Sigmoid colon (tissue), 7 donors: ENCODE measurements around the gene KIAA2012. TPM values are rescaled to one million over a fixed set of nuclear protein-coding genes. Genes with fewer than 3 reads are reported as not detected.

ENCODE experiments used
- DNase-seq: peaks from one replicate; pipeline ENCODE4 v3.0.0-alpha.2; 2019
- H3K27ac ChIP-seq, 4 donors: fragments of 200-600 bp; sonication (generic); one replicate each; pipeline ENCODE4 v1.5.1; 2016 to 2019; ENCODE audit warnings: mild to moderate bottlenecking in 1 of 4
- H3K27me3 ChIP-seq, 3 donors: fragments of 200-600 bp; sonication (generic); one replicate each; pipeline ENCODE4 v1.5.1; 2019; ENCODE audit warnings: mild to moderate bottlenecking in 1 of 3
- H3K36me3 ChIP-seq, 4 donors: fragments of 200-600 bp; sonication (generic); one replicate each; pipeline ENCODE4 v1.5.1; 2016 to 2019
- H3K4me1 ChIP-seq, 4 donors: fragments of 200-600 bp; sonication (generic); one replicate each; pipeline ENCODE4 v1.5.1; 2017 to 2019
- H3K4me3 ChIP-seq, 4 donors: fragments of 200-600 bp; sonication (generic); one replicate each; pipeline ENCODE4 v1.5.1; 2017 to 2019; ENCODE audit warnings: mild to moderate bottlenecking in 2 of 4, moderate library complexity in 1 of 4
- H3K9me3 ChIP-seq, 4 donors: fragments of 200-600 bp in 3 of 4; sonication (generic) in 3 of 4; one replicate each; pipeline versions ENCODE4 v1.5.1 to v1.6.1; 2013 to 2019
- CTCF ChIP-seq, 4 experiments: fragments of 450-650 bp in 3 of 4; fragments of 200-600 bp in 1 of 4; IDR thresholded peaks; one replicate each; pipeline ENCODE4 v1.5.1; 2016 to 2019; ENCODE audit warnings: antibody characterized with exemption in 4 of 4, mild to moderate bottlenecking in 3 of 4, moderate library complexity in 2 of 4
- EP300 ChIP-seq, 4 donors: sonication (generic); formaldehyde crosslinking; IDR thresholded peaks; one replicate each; pipeline ENCODE4 v1.6.1; 2017; ENCODE audit warnings: antibody characterized with exemption in 4 of 4
- POLR2A ChIP-seq, 2 donors: fragments of 450-650 bp; IDR thresholded peaks; one replicate each; pipeline ENCODE4 v1.6.1; 2016; ENCODE audit warnings: antibody characterized with exemption in 2 of 2, mild to moderate bottlenecking in 2 of 2, moderate library complexity in 2 of 2
- POLR2AphosphoS5 ChIP-seq, 4 donors: sonication (generic); formaldehyde crosslinking; IDR thresholded peaks; one replicate each; pipeline ENCODE4 v1.6.1; 2017; ENCODE audit warnings: antibody characterized with exemption in 4 of 4
- WGBS, 2 donors: extraction: QIAGEN DNeasy Blood & Tissue Kit; methylation state at CpG; one replicate each; pipeline ENCODE4 v1.1.7; 2013; 5-methylcytosine and 5-hydroxymethylcytosine counted together
- intact Hi-C: fragments of 100-400 bp; cut with DNase I; formaldehyde crosslinking; loops from one replicate; pipeline ENCODE4 v1.15.1; 2023
- polyA plus RNA-seq, 3 donors: library from polyadenylated mRNA; stranded (reverse); fragments of 200-250 nt; gene quantifications; one replicate each; pipeline ENCODE4 v1.2.3, GENCODE V29; 2013
- total RNA-seq, 4 donors: library from RNA; depleted of rRNA; stranded (reverse); fragments of >200 nt; gene quantifications; one replicate each; pipeline ENCODE4 v1.1.0, GENCODE V29; 2016
- donor health status: healthy with polysubstance abuse.
- donor health status: Bipolar disorder and iron deficiency.
- donor health status: healthy.

Gene KIAA2012
- total and polyA plus RNA-seq, 7 donors, result 0.04 to 0.83 (median 0.16) TPM; not detected in 4

DNA sequence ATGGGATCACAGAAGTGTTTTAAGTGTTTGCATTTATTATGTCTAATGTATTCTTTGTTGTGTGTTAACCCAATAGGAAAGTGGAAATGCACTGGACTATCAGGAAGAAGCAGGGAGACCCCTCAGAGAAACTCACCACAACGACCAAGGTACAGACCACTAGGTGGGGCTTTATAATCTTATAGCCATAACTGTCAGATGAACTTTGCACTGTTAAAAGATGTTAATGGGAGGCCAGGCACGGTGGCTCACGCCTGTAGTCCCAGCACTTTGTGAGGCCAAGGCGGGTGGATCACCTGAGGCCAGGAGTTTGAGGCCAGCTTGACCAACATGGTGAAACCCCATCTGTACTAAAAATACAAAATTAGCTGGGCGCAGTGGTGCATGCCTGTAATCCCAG lies 92.2 kb downstream of the KIAA2012 start:
- Histone ChIP-seq H3K4me1 (peaks cover 0 to 17% (median 9%) of the 10 kb centered on the region in 4 donors), H3K9me3 (no peaks in the 10 kb centered on the region), H3K36me3 (no peaks in the 10 kb centered on the region), H3K4me3 (no peak overlapping the region), H3K27me3 (no peaks in the 10 kb centered on the region), H3K27ac (no peak overlapping the region)
- intact Hi-C loops, result no loop called here
- DNase-seq, result no peak
- TF ChIP-seq POLR2A (IDR thresholded peaks at IDR 0.05), result no peak
- TF ChIP-seq POLR2AphosphoS5 (IDR thresholded peaks at IDR 0.05), result no peak
- TF ChIP-seq EP300 (IDR thresholded peaks at IDR 0.05), result no peak
- no peak for TF ChIP-seq CTCF (IDR thresholded peaks at IDR 0.05)
- 46 to 67% methylated on average over 5 of the region's 5 CpGs for WGBS, 2 donors

DNA sequence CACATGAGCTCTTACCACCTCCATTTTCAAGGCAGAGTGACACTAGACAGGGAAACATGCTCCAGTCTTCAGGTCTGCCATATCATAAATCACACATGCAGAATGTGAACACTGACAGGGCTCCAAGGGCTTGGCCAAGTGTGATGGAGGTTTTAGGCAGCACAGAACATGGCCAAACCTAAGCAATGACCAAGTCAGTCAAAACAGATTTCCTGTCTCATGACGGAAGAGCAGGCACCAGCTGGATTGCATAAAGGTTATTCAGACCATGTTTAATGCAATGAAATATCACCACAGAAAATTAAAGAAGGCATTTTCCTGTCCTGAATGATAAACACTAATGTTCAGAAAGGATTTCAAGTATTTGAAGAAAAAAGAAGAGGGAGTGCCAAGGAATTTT lies 92.9 kb downstream of the KIAA2012 start:
- H3K27me3 ChIP-seq, result no peaks in the 10 kb centered on the region
- no peaks in the 10 kb centered on the region for H3K36me3 ChIP-seq
- no peak overlapping the region for H3K27ac ChIP-seq
- no peak for DNase-seq
- TF ChIP-seq EP300 (IDR thresholded peaks at IDR 0.05) (no peak), CTCF (IDR thresholded peaks at IDR 0.05) (no peak), POLR2AphosphoS5 (IDR thresholded peaks at IDR 0.05) (no peak), POLR2A (IDR thresholded peaks at IDR 0.05) (no peak)
- no peaks in the 10 kb centered on the region for H3K9me3 ChIP-seq
- WGBS, 2 donors, result 66 to 88% methylated on average over 1 of the region's 1 CpG
- peaks cover 0 to 14% (median 6%) of the 10 kb centered on the region in 4 donors for H3K4me1 ChIP-seq
- intact Hi-C loops, result no loop called here
- no peak overlapping the region for H3K4me3 ChIP-seq

- Histone ChIP-seq H3K27ac (no peak overlapping the region), H3K27me3 (no peaks in the 10 kb centered on the region), H3K4me3 (no peak overlapping the region), H3K36me3 (no peaks in the 10 kb centered on the region), H3K4me1 (peaks cover 0 to 22% (median 18%) of the 10 kb centered on the region in 4 donors), H3K9me3 (no peaks in the 10 kb centered on the region)
- no peak for TF ChIP-seq EP300 (IDR thresholded peaks at IDR 0.05)
- TF ChIP-seq POLR2AphosphoS5 (IDR thresholded peaks at IDR 0.05), result no peak
- no peak for TF ChIP-seq POLR2A (IDR thresholded peaks at IDR 0.05)
- no peak for TF ChIP-seq CTCF (IDR thresholded peaks at IDR 0.05)
- no peak for DNase-seq
- intact Hi-C loops, result no loop called here
These were observed 96.1 kb downstream of the KIAA2012 start for GRCh38 chr2:202169131-202169530.

- WGBS, 2 donors, result 90 to 92% methylated on average over 8 of the region's 8 CpGs
- no peaks in the 10 kb centered on the region for H3K27me3 ChIP-seq
These were observed 96.9 kb downstream of the KIAA2012 start for GRCh38 chr2:202169832-202170424.

More at GRCh38 chr2:202169832-202170424, 96.9 kb downstream of the KIAA2012 start:
- Histone ChIP-seq H3K36me3 (no peaks in the 10 kb centered on the region), H3K4me1 (peaks cover 0 to 22% (median 18%) of the 10 kb centered on the region in 4 donors), H3K27ac (no peak overlapping the region), H3K9me3 (no peaks in the 10 kb centered on the region), H3K4me3 (no peak overlapping the region)
- intact Hi-C loops, result no loop called here
- no peak for DNase-seq
- TF ChIP-seq POLR2AphosphoS5 (IDR thresholded peaks at IDR 0.05), result no peak
- no peak for TF ChIP-seq POLR2A (IDR thresholded peaks at IDR 0.05)
- TF ChIP-seq CTCF (IDR thresholded peaks at IDR 0.05), result no peak
- no peak for TF ChIP-seq EP300 (IDR thresholded peaks at IDR 0.05)
